HepG2 (cell line): ENCODE data around the gene SEMA3F. TPM values are rescaled to one million over a fixed set of nuclear protein-coding genes. Genes with fewer than 3 reads are reported as not detected.

ENCODE experiments used
- CBX2 ChIP-seq, 2 experiments: fragments of 200-600 bp in 1 of 2; sonication (generic); formaldehyde crosslinking in 1 of 2; IDR thresholded peaks; 2 replicates each; pipeline versions ENCODE4 v1.7.0 to v1.8.1; 2018 to 2022; ENCODE audit warnings: low read depth in 2 of 2, low read length in 1 of 2, mild to moderate bottlenecking in 1 of 2, missing genetic modification reagents in 1 of 2
- FOXP4 ChIP-seq: sonication (generic); formaldehyde crosslinking; IDR thresholded peaks from 2 replicates; pipeline ENCODE4 v1.4.0; 2020; ENCODE audit warnings: missing genetic modification reagents
- HCFC1 ChIP-seq: fragments of 150-350 bp; IDR thresholded peaks from 2 replicates; pipeline ENCODE4 v1.6.1; 2014; ENCODE audit warnings: low read depth, low read length
- ISL2 ChIP-seq: sonication (generic); formaldehyde crosslinking; IDR thresholded peaks from 2 replicates; pipeline ENCODE4 v1.5.0; 2020; ENCODE audit warnings: missing genetic modification reagents
- POLR2AphosphoS2 ChIP-seq: IDR thresholded peaks from 2 replicates; pipeline ENCODE4 v1.6.1; 2011; ENCODE audit warnings: low read depth, low read length, improper control_type of control experiment
- SRSF9 ChIP-seq: fragments of 200-400 bp; formaldehyde crosslinking; IDR thresholded peaks from 2 replicates; pipeline ENCODE4 v1.6.1; 2018; ENCODE audit warnings: borderline replicate concordance, mild to moderate bottlenecking, low read depth, low read length; ENCODE audit not compliant: insufficient read depth, poor library complexity, severe bottlenecking
- TAF1 ChIP-seq: sonication (generic); formaldehyde crosslinking; IDR thresholded peaks from 2 replicates; pipeline ENCODE4 v1.4.0; 2020; ENCODE audit warnings: missing genetic modification reagents
- ZBTB43 ChIP-seq: sonication (generic); formaldehyde crosslinking; conservative IDR thresholded peaks from 2 replicates; pipeline ENCODE4 v1.4.0; 2020; ENCODE audit warnings: missing genetic modification reagents
- ZFP82 ChIP-seq: sonication (generic); formaldehyde crosslinking; IDR thresholded peaks from 2 replicates; pipeline ENCODE4 v1.5.1; 2020; ENCODE audit warnings: mild to moderate bottlenecking, missing genetic modification reagents, borderline replicate concordance
- ZGPAT ChIP-seq: IDR thresholded peaks from 2 replicates; pipeline ENCODE4 v1.6.1; 2016; ENCODE audit warnings: mild to moderate bottlenecking
- ZHX2 ChIP-seq, 2 experiments: sonication (generic) in 1 of 2; formaldehyde crosslinking in 1 of 2; IDR thresholded peaks; 2 replicates each; pipeline versions ENCODE4 v1.6.1 to v1.9.0; 2014 to 2022; ENCODE audit warnings: antibody characterized with exemption in 1 of 2, borderline replicate concordance in 1 of 2, inconsistent platforms in 1 of 2, low read depth in 1 of 2, missing genetic modification reagents in 1 of 2
- ZNF124 ChIP-seq: sonication (generic); formaldehyde crosslinking; IDR thresholded peaks from 2 replicates; pipeline ENCODE4 v1.4.0; 2020; ENCODE audit warnings: missing genetic modification reagents
- ZNF552 ChIP-seq: sonication (generic); formaldehyde crosslinking; IDR thresholded peaks from 2 replicates; pipeline ENCODE4 v1.9.0; 2022; ENCODE audit warnings: missing genetic modification reagents, mild to moderate bottlenecking, borderline replicate concordance
- ZNF709 ChIP-seq: sonication (generic); formaldehyde crosslinking; IDR thresholded peaks from 2 replicates; pipeline ENCODE4 v1.5.0; 2020; ENCODE audit warnings: mild to moderate bottlenecking, missing genetic modification reagents
- ZNF784 ChIP-seq: sonication (generic); formaldehyde crosslinking; IDR thresholded peaks from 2 replicates; pipeline ENCODE4 v1.5.1; 2020; ENCODE audit warnings: missing genetic modification reagents, mild to moderate bottlenecking, borderline replicate concordance
- ZNF83 ChIP-seq: sonication (generic); formaldehyde crosslinking; IDR thresholded peaks from 2 replicates; pipeline ENCODE4 v1.4.0; 2020; ENCODE audit warnings: missing genetic modification reagents, mild to moderate bottlenecking, borderline replicate concordance
- polyA plus RNA-seq, 8 experiments: library from polyadenylated mRNA; depleted of rRNA in 3 of 8; stranded (reverse) in 7 of 8; unstranded in 1 of 8; fragments of >200 nt; fragmentation: Illumina TruSeq in 4 of 8; extraction: Trizol in 4 of 8; gene quantifications; 2 replicates each; pipeline versions ENCODE4 v1.2.1 to v1.2.3, GENCODE V29; 2011 to 2016; ENCODE audit warnings: low read depth in 4 of 8, missing spikeins in 1 of 8, mixed read lengths in 1 of 8; ENCODE audit not compliant: insufficient read depth in 1 of 8
- total RNA-seq, 5 experiments: library from RNA; depleted of rRNA; stranded (reverse); fragments of >200 nt; fragmentation: Illumina TruSeq; extraction: Trizol; gene quantifications; 2 replicates each; pipeline ENCODE4 v1.2.3, GENCODE V29; 2016; ENCODE audit warnings: low read depth in 1 of 5

SEMA3F gene
- total and polyA plus RNA-seq, 2 of the 13 experiments (the other 11 are each of a cell fraction or from before 2014, with no cell fraction given): 7.6 to 17.2 TPM

GRCh38 chr3:50203113-50203808, 48.1 kb downstream of the SEMA3F start (continued):
- TF ChIP-seq ZHX2 (IDR thresholded peaks at IDR 0.05; ENCODE audit: low read depth): no peak
- TF ChIP-seq ZHX2 (CRISPR knock-in tag; IDR thresholded peaks at IDR 0.05; ENCODE audit: borderline replicate concordance): no peak
- no peak for TF ChIP-seq ZBTB43 (CRISPR knock-in tag)
- TF ChIP-seq ZNF124 (CRISPR knock-in tag): peak; percentile 75
- no peak for TF ChIP-seq CBX2 (IDR thresholded peaks at IDR 0.05; ENCODE audit: low read depth, low read length)
- TF ChIP-seq CBX2 (CRISPR knock-in tag; IDR thresholded peaks at IDR 0.05; ENCODE audit: low read depth): no peak
- peak; percentile 42; the same call in 1 of the 2 replicates for TF ChIP-seq ZNF709 (CRISPR knock-in tag)
- TF ChIP-seq TAF1 (CRISPR knock-in tag): peak; percentile 79
- TF ChIP-seq POLR2AphosphoS2: no peak
- TF ChIP-seq FOXP4 (CRISPR knock-in tag): peak; percentile 97
- no peak for TF ChIP-seq ZFP82 (CRISPR knock-in tag)
- TF ChIP-seq ZGPAT (CRISPR knock-in tag): peak; percentile 67; the same call in 1 of the 2 replicates
- no peak for TF ChIP-seq HCFC1
- TF ChIP-seq ZNF784 (CRISPR knock-in tag): no peak
- TF ChIP-seq ISL2 (CRISPR knock-in tag): 0 out of 2 replicates have a peak, but pooled peaks have one; percentile 22
- TF ChIP-seq SRSF9: no peak
- TF ChIP-seq ZNF552 (CRISPR knock-in tag): no peak; the same call in 1 of the 2 replicates
- no peak for TF ChIP-seq ZNF83 (CRISPR knock-in tag)
